SK-N-SH (cell line): Measurements from ENCODE around the gene SPA17. TPM values are rescaled to one million over a fixed set of nuclear protein-coding genes. Genes with fewer than 3 reads are reported as not detected.
A peak's percentile ranks its signal among the peaks of the same experiment; 100 is the strongest.

Source experiments
- CTCF ChIA-PET: fragments of 300-600, 350-600 bp; formaldehyde crosslinking; extraction: SDS; loops from one replicate; lab custom pipeline; 2021; lab: Yijun Ruan, JAX
- POLR2A ChIA-PET: fragments of 350-600 bp; sonication (Branson Sonifier 250); formaldehyde crosslinking; extraction: SDS; loops from one replicate; lab custom pipeline; 2020; ENCODE audit warnings: antibody characterized with exemption, inconsistent platforms; lab: Yijun Ruan, JAX
- DNase-seq: peaks from one replicate; pipeline ENCODE4 v3.0.0; 2012
- H2AFZ ChIP-seq: fragments of 200-600 bp; sonication (generic); 2 replicates; pipeline ENCODE4 v1.8.1; 2016; ENCODE audit warnings: antibody characterized with exemption, mild to moderate bottlenecking, low read depth
- H3F3A ChIP-seq: fragments of 200-600 bp; sonication (generic); replicated peaks from 2 replicates; pipeline ENCODE3; 2016; ENCODE audit warnings: antibody characterized with exemption, mild to moderate bottlenecking; ENCODE audit not compliant: insufficient read depth
- H3K27ac ChIP-seq, 2 experiments: fragments of 200-500 bp in 1 of 2; fragments of 200-600 bp in 1 of 2; sonication (Bioruptor generic) in 1 of 2; sonication (generic), shearing (Covaris generic) in 1 of 2; 2 replicates each; pipeline versions ENCODE4 v1.5.1 to v1.6.1; 2014 to 2016; ENCODE audit warnings: low read depth in 2 of 2, inconsistent platforms in 1 of 2, low read length in 1 of 2, mild to moderate bottlenecking in 1 of 2, mixed read lengths in 1 of 2
- H3K27me3 ChIP-seq: fragments of 200-600 bp; sonication (generic), shearing (Covaris generic); 2 replicates; pipeline ENCODE4 v1.6.1; 2016; ENCODE audit warnings: mixed run types; ENCODE audit not compliant: insufficient read depth
- H3K36me3 ChIP-seq, 2 experiments: fragments of 200-500 bp in 1 of 2; fragments of 200-600 bp in 1 of 2; sonication (Bioruptor generic) in 1 of 2; sonication (generic) in 1 of 2; replicated peaks in 1 of 2; 2 replicates each; pipeline versions ENCODE3 to v1.5.1; 2014 to 2016; ENCODE audit warnings: low read length in 1 of 2, mild to moderate bottlenecking in 1 of 2; ENCODE audit not compliant: insufficient read depth in 2 of 2, control insufficient read depth in 1 of 2
- H3K4me1 ChIP-seq, 2 experiments: fragments of 200-500 bp in 1 of 2; fragments of 200-600 bp in 1 of 2; sonication (Bioruptor generic) in 1 of 2; sonication (generic), shearing (Covaris generic) in 1 of 2; 2 replicates each; pipeline versions ENCODE4 v1.5.1 to v1.6.1; 2014 to 2016; ENCODE audit warnings: low read depth in 1 of 2, low read length in 1 of 2, mixed run types in 1 of 2; ENCODE audit not compliant: insufficient read depth in 2 of 2, control insufficient read depth in 1 of 2
- H3K4me2 ChIP-seq: fragments of 200-600 bp; sonication (generic), shearing (Covaris generic); 2 replicates; pipeline ENCODE4 v1.6.1; 2017; ENCODE audit warnings: mixed run types
- H3K4me3 ChIP-seq, 2 experiments: fragments of 200-500 bp in 1 of 2; fragments of 200-600 bp in 1 of 2; sonication (Bioruptor generic) in 1 of 2; sonication (generic), shearing (Covaris generic) in 1 of 2; 2 replicates each; pipeline versions ENCODE4 v1.5.1 to v1.8.1; 2014 to 2016; ENCODE audit warnings: low read depth in 2 of 2, inconsistent platforms in 1 of 2, low read length in 1 of 2, mild to moderate bottlenecking in 1 of 2, mixed read lengths in 1 of 2, moderate library complexity in 1 of 2
- H3K79me2 ChIP-seq: fragments of 200-600 bp; sonication (generic); 2 replicates; pipeline ENCODE4 v1.8.1; 2017; ENCODE audit warnings: mild to moderate bottlenecking; ENCODE audit not compliant: insufficient read depth
- H3K9ac ChIP-seq: fragments of 200-600 bp; sonication (generic); 2 replicates; pipeline ENCODE4 v1.6.1; 2017; ENCODE audit warnings: mixed run types
- H3K9me2 ChIP-seq: fragments of 200-600 bp; sonication (generic); 2 replicates; pipeline ENCODE4 v1.6.1; 2017; ENCODE audit warnings: mixed run types
- H3K9me3 ChIP-seq: fragments of 200-600 bp; sonication (generic); 2 replicates; pipeline ENCODE4 v1.6.1; 2017; ENCODE audit warnings: mixed run types, mild to moderate bottlenecking, moderate library complexity
- H4K20me1 ChIP-seq: fragments of 200-600 bp; sonication (generic); 2 replicates; pipeline ENCODE4 v1.6.1; 2017; ENCODE audit warnings: mild to moderate bottlenecking, mixed run types; ENCODE audit not compliant: insufficient read depth
- CHD2 ChIP-seq: fragments of 150-350 bp; IDR thresholded peaks from 2 replicates; pipeline ENCODE4 v1.6.1; 2018; ENCODE audit warnings: low read length; ENCODE audit not compliant: partially characterized antibody
- ELF1 ChIP-seq: IDR thresholded peaks from 2 replicates; pipeline ENCODE4 v1.4.0; 2012
- EP300 ChIP-seq, 2 experiments: IDR thresholded peaks; 2 replicates each; pipeline versions ENCODE4 v1.4.0 to v1.6.1; 2012; ENCODE audit warnings: borderline replicate concordance in 1 of 2, low read depth in 1 of 2, low read length in 1 of 2
- FOSL2 ChIP-seq: IDR thresholded peaks from 2 replicates; pipeline ENCODE4 v1.4.0; 2012; ENCODE audit warnings: low read depth, mild to moderate bottlenecking, moderate library complexity, borderline replicate concordance
- FOXJ3 ChIP-seq: sonication (generic); formaldehyde crosslinking; IDR thresholded peaks from 2 replicates; pipeline ENCODE4 v1.5.1; 2020; ENCODE audit warnings: mild to moderate bottlenecking, missing genetic modification reagents
- FOXM1 ChIP-seq: IDR thresholded peaks from 2 replicates; pipeline ENCODE4 v1.4.0; 2012; ENCODE audit warnings: low read depth, mild to moderate bottlenecking
- GABPA ChIP-seq: IDR thresholded peaks from 2 replicates; pipeline ENCODE4 v1.4.0; 2012; ENCODE audit warnings: low read depth, mild to moderate bottlenecking
- GATA2 ChIP-seq: sonication (generic); formaldehyde crosslinking; IDR thresholded peaks from 2 replicates; pipeline ENCODE4 v1.5.0; 2020; ENCODE audit warnings: mild to moderate bottlenecking, missing genetic modification reagents
- JUND ChIP-seq: IDR thresholded peaks from 2 replicates; pipeline ENCODE4 v1.4.0; 2012
- MEF2A ChIP-seq: IDR thresholded peaks from 2 replicates; pipeline ENCODE4 v1.4.0; 2012; ENCODE audit warnings: low read depth, borderline replicate concordance
- MXI1 ChIP-seq: IDR thresholded peaks from 2 replicates; pipeline ENCODE4 v1.6.1; 2012; ENCODE audit warnings: mild to moderate bottlenecking, low read depth, low read length, improper control_type of control experiment
- NRF1 ChIP-seq: IDR thresholded peaks from 2 replicates; pipeline ENCODE4 v1.6.1; 2012; ENCODE audit warnings: low read depth, mild to moderate bottlenecking, low read length
- POLR2AphosphoS5 ChIP-seq: IDR thresholded peaks from 2 replicates; pipeline ENCODE4 v1.6.1; 2012; ENCODE audit warnings: low read depth, low read length
- RAD21 ChIP-seq: IDR thresholded peaks from 2 replicates; pipeline ENCODE4 v1.6.1; 2012; ENCODE audit warnings: mild to moderate bottlenecking, low read length
- RXRA ChIP-seq: IDR thresholded peaks from 2 replicates; pipeline ENCODE4 v1.4.0; 2012; ENCODE audit warnings: low read depth, mild to moderate bottlenecking, borderline replicate concordance
- SMC3 ChIP-seq: IDR thresholded peaks from 2 replicates; pipeline ENCODE4 v1.6.1; 2012; ENCODE audit warnings: low read depth, low read length, improper control_type of control experiment
- TEAD4 ChIP-seq: IDR thresholded peaks from 2 replicates; pipeline ENCODE4 v1.4.0; 2012; ENCODE audit warnings: mild to moderate bottlenecking, borderline replicate concordance; ENCODE audit not compliant: insufficient read depth
- YY1 ChIP-seq: IDR thresholded peaks from 2 replicates; pipeline ENCODE4 v1.4.0; 2012; ENCODE audit warnings: low read depth, mild to moderate bottlenecking
- WGBS: methylation state at CpG from one replicate; pipeline ENCODE4 v1.1.6; 2017; ENCODE audit warnings: low lambda C conversion rate; 5-methylcytosine and 5-hydroxymethylcytosine counted together
- polyA plus RNA-seq, 3 experiments: library from polyadenylated mRNA; depleted of rRNA; stranded (reverse); fragments of >200 nt; gene quantifications; 2 replicates each; pipeline ENCODE4 v1.2.3, GENCODE V29; 2012
- TF ChIP-seq, protein P1 (sequence below): fragments of 200-600 bp; sonication (generic); IDR thresholded peaks from 2 replicates; pipeline ENCODE4 v1.6.1; 2017; ENCODE audit warnings: antibody characterized with exemption, mild to moderate bottlenecking, moderate library complexity
- TF ChIP-seq, protein P2 (sequence below): IDR thresholded peaks from 2 replicates; pipeline ENCODE4; 2012
- TF ChIP-seq, protein P3 (sequence below): IDR thresholded peaks from 2 replicates; pipeline ENCODE4 v1.6.1; 2012; ENCODE audit warnings: mild to moderate bottlenecking, low read depth, low read length, moderate library complexity
- TF ChIP-seq, protein P4 (sequence below): IDR thresholded peaks from 2 replicates; pipeline ENCODE4 v1.4.0; 2012; ENCODE audit warnings: low read depth, borderline replicate concordance

The SPA17 gene
- 7.7 and 11.7 TPM in 2 replicates for polyA plus RNA-seq (2012; rRNA removed)
- polyA plus RNA-seq (2012; cell fraction: cytosol; rRNA removed) = 14.6 and 17.8 TPM in 2 replicates
- 1.8 and 3.8 TPM in 2 replicates for polyA plus RNA-seq (2012; cell fraction: nucleus; rRNA removed)

DNA sequence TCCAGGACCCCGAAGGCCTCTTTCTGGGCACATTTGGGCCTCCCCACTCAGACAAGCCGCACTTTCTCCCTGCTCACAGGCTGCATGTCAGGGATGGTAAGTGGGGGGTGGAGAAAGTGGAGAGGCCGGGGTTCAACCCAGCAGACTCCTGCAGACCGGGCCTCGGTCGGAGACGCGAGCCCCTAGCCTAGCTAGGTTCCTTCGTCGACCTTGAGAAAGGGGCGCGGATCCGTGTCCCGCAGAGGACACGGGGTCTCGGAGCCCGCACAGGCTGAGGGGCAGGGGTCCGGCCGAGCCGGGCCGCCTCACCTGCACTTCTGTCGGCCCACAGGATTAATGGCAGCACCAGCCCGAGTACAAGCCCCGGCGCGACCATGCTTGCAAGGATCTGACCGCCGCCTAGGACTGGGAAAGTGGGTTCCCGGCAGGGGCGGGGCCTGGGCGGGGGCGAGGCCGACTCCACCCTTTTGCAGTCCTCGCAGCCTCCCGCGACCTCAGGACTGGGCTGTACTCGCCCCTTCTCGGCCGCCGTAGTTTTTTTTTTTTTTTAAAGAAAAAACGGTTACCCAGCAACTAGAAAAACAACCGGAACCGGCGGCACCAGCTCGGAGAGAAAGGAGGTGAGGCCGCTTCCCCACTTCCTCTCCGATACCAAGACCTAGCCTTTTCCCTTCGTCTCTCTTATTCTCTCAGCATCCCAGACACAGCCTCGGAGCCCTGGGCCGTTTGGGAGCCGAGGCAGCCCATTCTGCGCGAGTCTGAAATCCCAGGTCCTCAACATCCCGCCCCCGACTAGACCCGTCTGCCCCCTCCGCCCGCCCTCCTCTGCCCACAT is at the start of gene SPA17, which contains the start of gene SIAE:
Gene SPA17 (plus strand): TSS at position 572 of the 835 bp plus-strand sequence. CDS start 1,361 bp downstream, outside the sequence.
Gene SIAE (minus strand): TSS at position 407 of the 835 bp plus-strand sequence. CDS start 31 bp downstream, at position 376.
- ChIA-PET CTCF (interaction anchor here (0.8 to 6.5 kb wide), 11 partner anchors 12 to 193 kb away, joined by 3 to 70 read pairs (median 4); partner anchors contain the start of genes ESAM and ROBO3), POLR2A (interaction anchor here (0.5 to 1.4 kb wide), 4 partner anchors 19 to 203 kb away, joined by 3 to 4 read pairs (median 3); no protein-coding TSS in a partner anchor)
- peaks cover 4% of the 10 kb centered on the region for H3F3A ChIP-seq
- no peaks in the 10 kb centered on the region for H3K9me3 ChIP-seq
- peaks cover 0 to 11% of the 10 kb centered on the region in 2 experiments; a peak in 1 of 4 replicates for H3K4me1 ChIP-seq
- peak within 1 kb of the TSS; percentile 90 for H3K4me2 ChIP-seq
- H4K20me1 ChIP-seq = no peaks in the 10 kb centered on the region
- peak within 1 kb of the TSS; percentile 89 for H3K9ac ChIP-seq
- peak within 1 kb of the TSS; percentile 87 to 89 for H3K4me3 ChIP-seq
- peak within 1 kb of the TSS; percentile 87 to 88 for H3K27ac ChIP-seq
- WGBS = 2% methylated on average over 24 of the region's 58 CpGs
- H3K9me2 ChIP-seq = no peaks in the 10 kb centered on the region
- DNase-seq = peak; percentile 97
- no peaks in the 10 kb centered on the region for H3K27me3 ChIP-seq
- H3K79me2 ChIP-seq = no peaks in the 10 kb centered on the region
- peak within 1 kb of the TSS; percentile 96 for H2AFZ ChIP-seq
- peaks cover 0 to 4% of the 10 kb centered on the region in 2 experiments for H3K36me3 ChIP-seq
- TF ChIP-seq YY1 (0 out of 2 replicates have a peak, but pooled peaks have one; percentile 63), EP300 (IDR thresholded peaks at IDR 0.05; ENCODE audit: borderline replicate concordance in 1 of 2, low read depth in 1 of 2, low read length in 1 of 2) (peak in 1 of 2 experiments; percentile 48; a peak in 1 of 4 replicates), CHD2 (peak; percentile 96), RAD21 (no peak), TEAD4 (no peak), GABPA (peak; percentile 64), FOXM1 (no peak), RXRA (no peak; the same call in 1 of the 2 replicates), SMC3 (no peak), GATA2 (no peak), NRF1 (no peak), MXI1 (peak; percentile 78; the same call in 1 of the 2 replicates), ELF1 (peak; percentile 70; the same call in 1 of the 2 replicates), FOSL2 (no peak), POLR2AphosphoS5 (peak; percentile 94), FOXJ3 (CRISPR knock-in tag) (no peak), JUND (no peak), MEF2A (no peak)
- TF ChIP-seq, protein P1, sequence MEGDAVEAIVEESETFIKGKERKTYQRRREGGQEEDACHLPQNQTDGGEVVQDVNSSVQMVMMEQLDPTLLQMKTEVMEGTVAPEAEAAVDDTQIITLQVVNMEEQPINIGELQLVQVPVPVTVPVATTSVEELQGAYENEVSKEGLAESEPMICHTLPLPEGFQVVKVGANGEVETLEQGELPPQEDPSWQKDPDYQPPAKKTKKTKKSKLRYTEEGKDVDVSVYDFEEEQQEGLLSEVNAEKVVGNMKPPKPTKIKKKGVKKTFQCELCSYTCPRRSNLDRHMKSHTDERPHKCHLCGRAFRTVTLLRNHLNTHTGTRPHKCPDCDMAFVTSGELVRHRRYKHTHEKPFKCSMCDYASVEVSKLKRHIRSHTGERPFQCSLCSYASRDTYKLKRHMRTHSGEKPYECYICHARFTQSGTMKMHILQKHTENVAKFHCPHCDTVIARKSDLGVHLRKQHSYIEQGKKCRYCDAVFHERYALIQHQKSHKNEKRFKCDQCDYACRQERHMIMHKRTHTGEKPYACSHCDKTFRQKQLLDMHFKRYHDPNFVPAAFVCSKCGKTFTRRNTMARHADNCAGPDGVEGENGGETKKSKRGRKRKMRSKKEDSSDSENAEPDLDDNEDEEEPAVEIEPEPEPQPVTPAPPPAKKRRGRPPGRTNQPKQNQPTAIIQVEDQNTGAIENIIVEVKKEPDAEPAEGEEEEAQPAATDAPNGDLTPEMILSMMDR = no peak
- TF ChIP-seq, protein P2, sequence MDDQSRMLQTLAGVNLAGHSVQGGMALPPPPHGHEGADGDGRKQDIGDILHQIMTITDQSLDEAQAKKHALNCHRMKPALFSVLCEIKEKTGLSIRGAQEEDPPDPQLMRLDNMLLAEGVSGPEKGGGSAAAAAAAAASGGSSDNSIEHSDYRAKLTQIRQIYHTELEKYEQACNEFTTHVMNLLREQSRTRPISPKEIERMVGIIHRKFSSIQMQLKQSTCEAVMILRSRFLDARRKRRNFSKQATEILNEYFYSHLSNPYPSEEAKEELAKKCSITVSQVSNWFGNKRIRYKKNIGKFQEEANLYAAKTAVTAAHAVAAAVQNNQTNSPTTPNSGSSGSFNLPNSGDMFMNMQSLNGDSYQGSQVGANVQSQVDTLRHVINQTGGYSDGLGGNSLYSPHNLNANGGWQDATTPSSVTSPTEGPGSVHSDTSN = 0 out of 2 replicates have a peak, but pooled peaks have one; percentile 14
- TF ChIP-seq, protein P3, sequence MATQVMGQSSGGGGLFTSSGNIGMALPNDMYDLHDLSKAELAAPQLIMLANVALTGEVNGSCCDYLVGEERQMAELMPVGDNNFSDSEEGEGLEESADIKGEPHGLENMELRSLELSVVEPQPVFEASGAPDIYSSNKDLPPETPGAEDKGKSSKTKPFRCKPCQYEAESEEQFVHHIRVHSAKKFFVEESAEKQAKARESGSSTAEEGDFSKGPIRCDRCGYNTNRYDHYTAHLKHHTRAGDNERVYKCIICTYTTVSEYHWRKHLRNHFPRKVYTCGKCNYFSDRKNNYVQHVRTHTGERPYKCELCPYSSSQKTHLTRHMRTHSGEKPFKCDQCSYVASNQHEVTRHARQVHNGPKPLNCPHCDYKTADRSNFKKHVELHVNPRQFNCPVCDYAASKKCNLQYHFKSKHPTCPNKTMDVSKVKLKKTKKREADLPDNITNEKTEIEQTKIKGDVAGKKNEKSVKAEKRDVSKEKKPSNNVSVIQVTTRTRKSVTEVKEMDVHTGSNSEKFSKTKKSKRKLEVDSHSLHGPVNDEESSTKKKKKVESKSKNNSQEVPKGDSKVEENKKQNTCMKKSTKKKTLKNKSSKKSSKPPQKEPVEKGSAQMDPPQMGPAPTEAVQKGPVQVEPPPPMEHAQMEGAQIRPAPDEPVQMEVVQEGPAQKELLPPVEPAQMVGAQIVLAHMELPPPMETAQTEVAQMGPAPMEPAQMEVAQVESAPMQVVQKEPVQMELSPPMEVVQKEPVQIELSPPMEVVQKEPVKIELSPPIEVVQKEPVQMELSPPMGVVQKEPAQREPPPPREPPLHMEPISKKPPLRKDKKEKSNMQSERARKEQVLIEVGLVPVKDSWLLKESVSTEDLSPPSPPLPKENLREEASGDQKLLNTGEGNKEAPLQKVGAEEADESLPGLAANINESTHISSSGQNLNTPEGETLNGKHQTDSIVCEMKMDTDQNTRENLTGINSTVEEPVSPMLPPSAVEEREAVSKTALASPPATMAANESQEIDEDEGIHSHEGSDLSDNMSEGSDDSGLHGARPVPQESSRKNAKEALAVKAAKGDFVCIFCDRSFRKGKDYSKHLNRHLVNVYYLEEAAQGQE = peak; percentile 9; the same call in 1 of the 2 replicates
- TF ChIP-seq, protein P4, sequence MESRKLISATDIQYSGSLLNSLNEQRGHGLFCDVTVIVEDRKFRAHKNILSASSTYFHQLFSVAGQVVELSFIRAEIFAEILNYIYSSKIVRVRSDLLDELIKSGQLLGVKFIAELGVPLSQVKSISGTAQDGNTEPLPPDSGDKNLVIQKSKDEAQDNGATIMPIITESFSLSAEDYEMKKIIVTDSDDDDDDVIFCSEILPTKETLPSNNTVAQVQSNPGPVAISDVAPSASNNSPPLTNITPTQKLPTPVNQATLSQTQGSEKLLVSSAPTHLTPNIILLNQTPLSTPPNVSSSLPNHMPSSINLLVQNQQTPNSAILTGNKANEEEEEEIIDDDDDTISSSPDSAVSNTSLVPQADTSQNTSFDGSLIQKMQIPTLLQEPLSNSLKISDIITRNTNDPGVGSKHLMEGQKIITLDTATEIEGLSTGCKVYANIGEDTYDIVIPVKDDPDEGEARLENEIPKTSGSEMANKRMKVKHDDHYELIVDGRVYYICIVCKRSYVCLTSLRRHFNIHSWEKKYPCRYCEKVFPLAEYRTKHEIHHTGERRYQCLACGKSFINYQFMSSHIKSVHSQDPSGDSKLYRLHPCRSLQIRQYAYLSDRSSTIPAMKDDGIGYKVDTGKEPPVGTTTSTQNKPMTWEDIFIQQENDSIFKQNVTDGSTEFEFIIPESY = peak; percentile 92
